AG09309 (cell line): ENCODE results near the gene OR14J1.

ENCODE experiments used
- DNase-seq: peaks from one replicate; pipeline ENCODE4 v3.0.0-alpha.2; 2010; ENCODE audit warnings: low read depth
- H3K4me3 ChIP-seq: 2 replicates; pipeline ENCODE4 v1.5.1; 2011; ENCODE audit warnings: mild to moderate bottlenecking, low read depth, low read length, moderate library complexity; ENCODE audit not compliant: control insufficient read depth
- CTCF ChIP-seq: IDR thresholded peaks from 2 replicates; pipeline ENCODE4 v1.5.1; 2011; ENCODE audit warnings: mild to moderate bottlenecking, low read depth, low read length, inconsistent platforms; ENCODE audit not compliant: insufficient read depth, control insufficient read depth; ENCODE audit errors: missing control alignments

Gene OR14J1

GRCh38 chr6:29354980-29355379 lies 53.5 kb downstream of the OR14J1 start:
- H3K4me3 ChIP-seq, result no peak overlapping the region
- TF ChIP-seq CTCF, result no peak

GRCh38 chr6:29355603-29356002 lies 54.1 kb downstream of the OR14J1 start:
- no peak overlapping the region for H3K4me3 ChIP-seq
- no peak for DNase-seq
- TF ChIP-seq CTCF, result no peak

More at GRCh38 chr6:29354980-29355379, 53.5 kb downstream of the OR14J1 start:
- DNase-seq, result no peak
